Neural cell (in vitro differentiated cells): ENCODE data around the gene PCDHGA8. TPM values are rescaled to one million over a fixed set of nuclear protein-coding genes. Genes with fewer than 3 reads are reported as not detected.

ENCODE experiments used
- H2AFZ ChIP-seq: fragments of 200-600, 300-800 bp; sonication (generic), shearing (Covaris generic); 2 replicates; pipeline ENCODE4 v1.6.0; 2014; ENCODE audit warnings: low read depth, mild to moderate bottlenecking, antibody characterized with exemption, low read length, moderate library complexity
- H3F3A ChIP-seq: fragments of 200-600 bp; shearing (Covaris generic); 2 replicates; pipeline ENCODE4 v1.6.1; 2016; ENCODE audit warnings: mild to moderate bottlenecking, moderate library complexity, mixed read lengths, antibody characterized with exemption, low read length; ENCODE audit not compliant: insufficient read depth, poor library complexity, severe bottlenecking
- H3K27ac ChIP-seq: fragments of 200-600, 300-800 bp; sonication (generic), shearing (Covaris generic); 2 replicates; pipeline ENCODE4 v1.5.1; 2014; ENCODE audit warnings: mild to moderate bottlenecking, low read length, moderate library complexity
- H3K27me3 ChIP-seq: fragments of 300-800, 200-600 bp; sonication (generic), shearing (Covaris generic); 2 replicates; pipeline ENCODE4 v1.6.0; 2014; ENCODE audit warnings: mild to moderate bottlenecking, low read depth, low read length, moderate library complexity; ENCODE audit not compliant: insufficient read depth
- H3K36me3 ChIP-seq: fragments of 300-800, 200-600 bp; sonication (generic), shearing (Covaris generic); 2 replicates; pipeline ENCODE4 v1.5.1; 2014; ENCODE audit warnings: mild to moderate bottlenecking, antibody characterized with exemption, low read length, moderate library complexity; ENCODE audit not compliant: insufficient read depth
- H3K4me2 ChIP-seq: fragments of 300-800, 200-600 bp; sonication (generic), shearing (Covaris generic); 2 replicates; pipeline ENCODE4 v1.6.0; 2014; ENCODE audit warnings: mild to moderate bottlenecking, low read length
- H3K4me3 ChIP-seq: fragments of 300-800, 200-600 bp; sonication (generic), shearing (Covaris generic); 2 replicates; pipeline ENCODE4 v1.5.1; 2014; ENCODE audit warnings: mild to moderate bottlenecking, low read length, moderate library complexity
- H3K79me2 ChIP-seq: fragments of 200-600 bp; shearing (Covaris generic); replicated peaks from 2 replicates; pipeline ENCODE4 v1.6.0; 2014; ENCODE audit warnings: mild to moderate bottlenecking, low read length, moderate library complexity; ENCODE audit not compliant: insufficient read depth
- H3K9ac ChIP-seq: fragments of 300-800, 200-600 bp; sonication (generic), shearing (Covaris generic); 2 replicates; pipeline ENCODE4 v1.6.1; 2016; ENCODE audit warnings: mild to moderate bottlenecking, low read length, mixed read lengths
- H3K9me2 ChIP-seq: fragments of 200-600 bp; shearing (Covaris generic); 2 replicates; pipeline ENCODE4 v1.6.1; 2016; ENCODE audit warnings: mild to moderate bottlenecking, low read length, mixed read lengths; ENCODE audit not compliant: insufficient read depth
- H3K9me3 ChIP-seq: fragments of 200-600, 300-800 bp; sonication (generic), shearing (Covaris generic); 2 replicates; pipeline ENCODE4 v1.6.1; 2016; ENCODE audit warnings: mild to moderate bottlenecking, mixed run types, low read length, moderate library complexity, mixed read lengths
- H4K20me1 ChIP-seq: fragments of 200-600 bp; shearing (Covaris generic); 2 replicates; pipeline ENCODE4 v1.6.1; 2016; ENCODE audit warnings: mild to moderate bottlenecking, mixed run types; ENCODE audit not compliant: insufficient read depth
- EZH2 ChIP-seq: fragments of 200-600, 300-800 bp; shearing (Covaris generic), sonication (generic); IDR thresholded peaks from 2 replicates; pipeline ENCODE4 v1.6.1; 2014; ENCODE audit warnings: antibody characterized with exemption, low read length, borderline replicate concordance, mild to moderate bottlenecking; ENCODE audit not compliant: insufficient read depth, poor library complexity, severe bottlenecking
- REST ChIP-seq: IDR thresholded peaks from 2 replicates; pipeline ENCODE4 v1.6.1; 2012; ENCODE audit warnings: borderline replicate concordance
- SMC3 ChIP-seq: fragments of 450-650 bp; conservative IDR thresholded peaks from 2 replicates; pipeline ENCODE4 v1.6.1; 2014; ENCODE audit warnings: antibody characterized with exemption, mild to moderate bottlenecking, moderate library complexity; ENCODE audit not compliant: poor library complexity
- polyA plus RNA-seq: library from polyadenylated mRNA; depleted of rRNA; stranded (reverse); fragments of >200 nt; gene quantifications from 2 replicates; pipeline ENCODE4 v1.2.3, GENCODE V29; 2014

PCDHGA8 gene
- polyA plus RNA-seq, 1 donor from 2014 or later = 0.19 TPM

GRCh38 chr5:141441571-141442170 is 49.2 kb downstream of the PCDHGA8 start:
- H3K9me2 ChIP-seq = no peaks in the 10 kb centered on the region
- no peaks in the 10 kb centered on the region for H3F3A ChIP-seq
- TF ChIP-seq SMC3 (no peak), EZH2 (no peak), REST (no peak)
- H3K27ac ChIP-seq = no peak overlapping the region
- no peak overlapping the region for H2AFZ ChIP-seq
- H3K4me2 ChIP-seq = no peak overlapping the region
- no peaks in the 10 kb centered on the region for H3K27me3 ChIP-seq
- peaks cover 39% of the 10 kb centered on the region for H3K9me3 ChIP-seq
- peaks cover 18% of the 10 kb centered on the region for H3K36me3 ChIP-seq
- no peaks in the 10 kb centered on the region for H4K20me1 ChIP-seq
- peaks cover 37% of the 10 kb centered on the region for H3K79me2 ChIP-seq
- no peak overlapping the region for H3K9ac ChIP-seq
- H3K4me3 ChIP-seq = no peak overlapping the region

Other genes starting within 250 kb of the PCDHGA8 start
- gene PCDHB6, start 242.6 kb upstream of the PCDHGA8 start, polyA plus RNA-seq = 1.6 and 1.7 TPM in 2 replicates
- 0.99 and 2.1 TPM in 2 replicates for gene PCDHB7, start 220.0 kb upstream of the PCDHGA8 start, polyA plus RNA-seq
- 0.76 and 0.81 TPM in 2 replicates for gene PCDHB8, start 214.8 kb upstream of the PCDHGA8 start, polyA plus RNA-seq
- gene PCDHB16, start 210.2 kb upstream of the PCDHGA8 start, polyA plus RNA-seq = 2.1 and 2.8 TPM in 2 replicates
- 4.8 and 4.9 TPM in 2 replicates for gene PCDHB9, start 205.5 kb upstream of the PCDHGA8 start, polyA plus RNA-seq
- gene PCDHB10, start 200.3 kb upstream of the PCDHGA8 start, polyA plus RNA-seq = 8.7 and 9.6 TPM in 2 replicates
- gene PCDHB11, start 193.0 kb upstream of the PCDHGA8 start, polyA plus RNA-seq = 2.7 and 3.7 TPM in 2 replicates
- 1.3 and 2.2 TPM in 2 replicates for gene PCDHB12, start 183.9 kb upstream of the PCDHGA8 start, polyA plus RNA-seq
- 1.0 and 1.6 TPM in 2 replicates for gene PCDHB13, start 178.7 kb upstream of the PCDHGA8 start, polyA plus RNA-seq
- 12.6 and 18.3 TPM in 2 replicates for gene PCDHB14, start 169.3 kb upstream of the PCDHGA8 start, polyA plus RNA-seq
- 11.2 and 13.7 TPM in 2 replicates for gene PCDHB15, start 147.2 kb upstream of the PCDHGA8 start, polyA plus RNA-seq
- not detected in 2 replicates for gene SLC25A2, start 88.6 kb upstream of the PCDHGA8 start, polyA plus RNA-seq
- 173 and 198 TPM in 2 replicates for gene TAF7, start 71.8 kb upstream of the PCDHGA8 start, polyA plus RNA-seq
- gene PCDHGA1, start 62.1 kb upstream of the PCDHGA8 start, polyA plus RNA-seq = 0.19 and 0.50 TPM in 2 replicates
- gene PCDHGA2, start 53.9 kb upstream of the PCDHGA8 start, polyA plus RNA-seq = 0.21 and 0.26 TPM in 2 replicates
- 0.10 and 0.26 TPM in 2 replicates for gene PCDHGA3, start 48.8 kb upstream of the PCDHGA8 start, polyA plus RNA-seq
- 0.46 and 0.68 TPM in 2 replicates for gene PCDHGB1, start 42.5 kb upstream of the PCDHGA8 start, polyA plus RNA-seq
- 0.38 TPM in 1 of 2 replicates, not detected in the other for gene PCDHGA4, start 37.6 kb upstream of the PCDHGA8 start, polyA plus RNA-seq
- 0.30 and 0.43 TPM in 2 replicates for gene PCDHGB2, start 32.6 kb upstream of the PCDHGA8 start, polyA plus RNA-seq
- 0.25 TPM in 1 of 2 replicates, not detected in the other for gene PCDHGA5, start 28.5 kb upstream of the PCDHGA8 start, polyA plus RNA-seq
- not detected in 2 replicates for gene PCDHGB3, start 22.4 kb upstream of the PCDHGA8 start, polyA plus RNA-seq
- gene PCDHGA6, start 18.7 kb upstream of the PCDHGA8 start, polyA plus RNA-seq = 0.09 TPM in 1 of 2 replicates, not detected in the other
- not detected in 2 replicates for gene PCDHGA7, start 9.9 kb upstream of the PCDHGA8 start, polyA plus RNA-seq
- gene PCDHGB4, start 4.9 kb upstream of the PCDHGA8 start, polyA plus RNA-seq = 9.3 and 13.0 TPM in 2 replicates
- gene PCDHGB5, start 5.3 kb downstream of the PCDHGA8 start, polyA plus RNA-seq = 0.17 and 0.54 TPM in 2 replicates
- 0.11 TPM in 1 of 2 replicates, not detected in the other for gene PCDHGA9, start 10.1 kb downstream of the PCDHGA8 start, polyA plus RNA-seq
- gene PCDHGB6, start 15.4 kb downstream of the PCDHGA8 start, polyA plus RNA-seq = 29.2 and 34.4 TPM in 2 replicates
- gene PCDHGA10, start 20.4 kb downstream of the PCDHGA8 start, polyA plus RNA-seq = 7.3 and 8.1 TPM in 2 replicates
- gene PCDHGB7, start 25.0 kb downstream of the PCDHGA8 start, polyA plus RNA-seq = 4.7 and 5.1 TPM in 2 replicates
- 0.32 and 0.62 TPM in 2 replicates for gene PCDHGA11, start 28.4 kb downstream of the PCDHGA8 start, polyA plus RNA-seq
- gene PCDHGA12, start 37.9 kb downstream of the PCDHGA8 start, polyA plus RNA-seq = 0.11 and 0.56 TPM in 2 replicates
- gene PCDHGC3, start 83.3 kb downstream of the PCDHGA8 start, polyA plus RNA-seq = 2.1 and 2.8 TPM in 2 replicates
- 4.3 and 6.4 TPM in 2 replicates for gene PCDHGC4, start 92.4 kb downstream of the PCDHGA8 start, polyA plus RNA-seq
- gene PCDHGC5, start 96.4 kb downstream of the PCDHGA8 start, polyA plus RNA-seq = 0.51 and 0.54 TPM in 2 replicates
- gene DIAPH1, start 226.4 kb downstream of the PCDHGA8 start, polyA plus RNA-seq = 21.9 and 22.4 TPM in 2 replicates
- 115 and 138 TPM in 2 replicates for gene HDAC3, start 244.2 kb downstream of the PCDHGA8 start, polyA plus RNA-seq
- 44.9 and 49.4 TPM in 2 replicates for gene RELL2, start 244.4 kb downstream of the PCDHGA8 start, polyA plus RNA-seq